HEK293 (cell line): Measurements from ENCODE around the gene NUAK1.

Source experiments
- ATF2 ChIP-seq: fragments of 450-650 bp; formaldehyde crosslinking; IDR thresholded peaks from 2 replicates; pipeline ENCODE4 v1.5.1; 2016; ENCODE audit warnings: missing biosample characterization, missing genetic modification characterization, low read depth
- KLF16 ChIP-seq: fragments of 450-650 bp; formaldehyde crosslinking; IDR thresholded peaks from 2 replicates; pipeline ENCODE4 v1.5.1; 2017; ENCODE audit warnings: missing biosample characterization, missing genetic modification characterization
- MYNN ChIP-seq: fragments of 450-650 bp; formaldehyde crosslinking; IDR thresholded peaks from 2 replicates; pipeline ENCODE4 v1.5.1; 2016; ENCODE audit warnings: missing biosample characterization, missing genetic modification characterization, borderline replicate concordance
- MZF1 ChIP-seq: fragments of 450-650 bp; formaldehyde crosslinking; IDR thresholded peaks from 2 replicates; pipeline ENCODE4 v1.5.1; 2017; ENCODE audit warnings: missing biosample characterization, missing genetic modification characterization, borderline replicate concordance
- OVOL3 ChIP-seq: fragments of 450-650 bp; formaldehyde crosslinking; IDR thresholded peaks from 2 replicates; pipeline ENCODE4 v1.5.1; 2016; ENCODE audit warnings: missing biosample characterization, missing genetic modification characterization
- PRDM4 ChIP-seq: fragments of 450-650 bp; formaldehyde crosslinking; IDR thresholded peaks from 2 replicates; pipeline ENCODE4 v1.5.1; 2017; ENCODE audit warnings: missing biosample characterization, missing genetic modification characterization
- SP7 ChIP-seq: fragments of 450-650 bp; formaldehyde crosslinking; IDR thresholded peaks from 2 replicates; pipeline ENCODE4 v1.5.1; 2016; ENCODE audit warnings: missing biosample characterization, missing genetic modification characterization
- WT1 ChIP-seq: fragments of 450-650 bp; formaldehyde crosslinking; IDR thresholded peaks from 2 replicates; pipeline ENCODE4 v1.5.1; 2016; ENCODE audit warnings: missing biosample characterization, missing genetic modification characterization
- ZBTB6 ChIP-seq: fragments of 450-650 bp; formaldehyde crosslinking; IDR thresholded peaks from 2 replicates; pipeline ENCODE4 v1.5.1; 2017; ENCODE audit warnings: missing biosample characterization, missing genetic modification characterization
- ZNF10 ChIP-seq: fragments of 450-650 bp; formaldehyde crosslinking; IDR thresholded peaks from 2 replicates; pipeline ENCODE4 v1.5.1; 2017; ENCODE audit warnings: missing biosample characterization, missing genetic modification characterization
- ZNF114 ChIP-seq: fragments of 450-650 bp; formaldehyde crosslinking; IDR thresholded peaks from 2 replicates; pipeline ENCODE4 v1.5.0; 2017; ENCODE audit warnings: missing biosample characterization, missing genetic modification characterization
- ZNF23 ChIP-seq: fragments of 450-650 bp; formaldehyde crosslinking; IDR thresholded peaks from 2 replicates; pipeline ENCODE4 v1.5.1; 2016; ENCODE audit warnings: missing biosample characterization, missing genetic modification characterization, borderline replicate concordance
- ZNF335 ChIP-seq: fragments of 450-650 bp; formaldehyde crosslinking; conservative IDR thresholded peaks from 2 replicates; pipeline ENCODE4 v1.5.1; 2016; ENCODE audit warnings: missing biosample characterization, missing genetic modification characterization
- ZNF366 ChIP-seq: fragments of 450-650 bp; formaldehyde crosslinking; conservative IDR thresholded peaks from 2 replicates; pipeline ENCODE4 v1.5.1; 2016; ENCODE audit warnings: missing biosample characterization, missing genetic modification characterization
- ZNF416 ChIP-seq: fragments of 450-650 bp; formaldehyde crosslinking; IDR thresholded peaks from 2 replicates; pipeline ENCODE4 v1.5.1; 2016; ENCODE audit warnings: missing biosample characterization, missing genetic modification characterization
- ZNF555 ChIP-seq: fragments of 450-650 bp; formaldehyde crosslinking; conservative IDR thresholded peaks from 2 replicates; pipeline ENCODE4 v1.5.1; 2017; ENCODE audit warnings: missing biosample characterization, mild to moderate bottlenecking, missing genetic modification characterization, inconsistent platforms
- ZNF621 ChIP-seq: fragments of 450-650 bp; formaldehyde crosslinking; IDR thresholded peaks from 2 replicates; pipeline ENCODE4 v1.5.1; 2017; ENCODE audit warnings: missing biosample characterization, missing genetic modification characterization
- ZNF654 ChIP-seq: fragments of 450-650 bp; formaldehyde crosslinking; IDR thresholded peaks from 2 replicates; pipeline ENCODE4 v1.5.1; 2016; ENCODE audit warnings: low read depth, missing biosample characterization, missing genetic modification characterization
- ZNF664 ChIP-seq: fragments of 450-650 bp; formaldehyde crosslinking; IDR thresholded peaks from 2 replicates; pipeline ENCODE4 v1.5.1; 2016; ENCODE audit warnings: missing biosample characterization, missing genetic modification characterization
- ZNF692 ChIP-seq: fragments of 450-650 bp; formaldehyde crosslinking; IDR thresholded peaks from 2 replicates; pipeline ENCODE4 v1.5.1; 2016; ENCODE audit warnings: missing biosample characterization, missing genetic modification characterization
- ZSCAN18 ChIP-seq: fragments of 450-650 bp; formaldehyde crosslinking; IDR thresholded peaks from 2 replicates; pipeline ENCODE4 v1.5.1; 2016; ENCODE audit warnings: missing biosample characterization, missing genetic modification characterization
- TF ChIP-seq, protein P1 (sequence below): fragments of 450-650 bp; formaldehyde crosslinking; IDR thresholded peaks from 2 replicates; pipeline ENCODE4 v1.5.1; 2017; ENCODE audit warnings: missing biosample characterization, missing genetic modification characterization
- TF ChIP-seq, protein P2 (sequence below): sonication (generic); formaldehyde crosslinking; IDR thresholded peaks from 2 replicates; pipeline ENCODE4 v1.8.1; 2022; ENCODE audit warnings: mild to moderate bottlenecking, moderate library complexity, missing genetic modification reagents
- TF ChIP-seq, protein P3 (sequence below): fragments of 450-650 bp; formaldehyde crosslinking; IDR thresholded peaks from 2 replicates; pipeline ENCODE4 v1.5.1; 2016; ENCODE audit warnings: missing biosample characterization, missing genetic modification characterization

The NUAK1 gene

DNA sequence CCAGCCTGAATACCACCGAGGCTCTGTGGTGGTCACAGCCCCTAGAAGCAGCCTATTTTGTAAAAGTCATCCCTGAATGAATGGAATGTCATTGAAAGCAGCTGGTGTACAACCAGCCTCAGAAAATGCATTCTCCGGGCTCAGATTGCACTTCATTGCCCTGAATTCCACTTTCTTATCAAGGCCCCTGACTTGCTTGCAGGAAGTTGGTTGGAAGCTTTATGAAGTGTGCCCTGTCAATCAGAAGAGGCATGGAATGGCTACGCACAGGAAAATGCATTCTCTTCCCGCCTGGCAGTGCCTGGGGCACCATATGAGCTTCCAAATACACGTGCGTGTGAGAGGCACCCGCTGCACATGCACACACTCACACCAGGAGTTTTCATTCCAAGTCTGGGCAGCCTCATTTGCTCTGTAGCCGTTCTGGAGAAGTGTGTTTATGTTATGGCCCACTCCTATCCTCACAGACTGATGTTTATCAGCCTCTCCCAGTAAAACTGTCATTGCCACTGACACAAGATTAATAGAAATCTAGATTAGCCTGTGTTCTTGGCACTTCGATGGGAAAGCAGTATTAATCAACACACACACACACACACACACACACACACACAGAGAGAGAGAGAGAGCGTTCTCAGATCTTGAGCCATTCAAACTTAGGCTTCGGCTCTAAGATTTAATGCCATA lies 63.9 kb downstream of the NUAK1 start (continued):
- TF ChIP-seq, protein P1, sequence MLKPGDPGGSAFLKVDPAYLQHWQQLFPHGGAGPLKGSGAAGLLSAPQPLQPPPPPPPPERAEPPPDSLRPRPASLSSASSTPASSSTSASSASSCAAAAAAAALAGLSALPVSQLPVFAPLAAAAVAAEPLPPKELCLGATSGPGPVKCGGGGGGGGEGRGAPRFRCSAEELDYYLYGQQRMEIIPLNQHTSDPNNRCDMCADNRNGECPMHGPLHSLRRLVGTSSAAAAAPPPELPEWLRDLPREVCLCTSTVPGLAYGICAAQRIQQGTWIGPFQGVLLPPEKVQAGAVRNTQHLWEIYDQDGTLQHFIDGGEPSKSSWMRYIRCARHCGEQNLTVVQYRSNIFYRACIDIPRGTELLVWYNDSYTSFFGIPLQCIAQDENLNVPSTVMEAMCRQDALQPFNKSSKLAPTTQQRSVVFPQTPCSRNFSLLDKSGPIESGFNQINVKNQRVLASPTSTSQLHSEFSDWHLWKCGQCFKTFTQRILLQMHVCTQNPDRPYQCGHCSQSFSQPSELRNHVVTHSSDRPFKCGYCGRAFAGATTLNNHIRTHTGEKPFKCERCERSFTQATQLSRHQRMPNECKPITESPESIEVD (tag by site-specific recombination): peak; percentile 91
- peak; percentile 96 for TF ChIP-seq OVOL3 (tag by site-specific recombination)
- peak; percentile 61 for TF ChIP-seq ATF2 (tag by site-specific recombination)
- no peak for TF ChIP-seq ZNF23 (tag by site-specific recombination)
- TF ChIP-seq ZNF10 (tag by site-specific recombination): peak; percentile 30; the same call in 1 of the 2 replicates
- peak; percentile 94 for TF ChIP-seq ZNF335 (tag by site-specific recombination)
- peak; percentile 94 for TF ChIP-seq KLF16 (tag by site-specific recombination)
- TF ChIP-seq, protein P2, sequence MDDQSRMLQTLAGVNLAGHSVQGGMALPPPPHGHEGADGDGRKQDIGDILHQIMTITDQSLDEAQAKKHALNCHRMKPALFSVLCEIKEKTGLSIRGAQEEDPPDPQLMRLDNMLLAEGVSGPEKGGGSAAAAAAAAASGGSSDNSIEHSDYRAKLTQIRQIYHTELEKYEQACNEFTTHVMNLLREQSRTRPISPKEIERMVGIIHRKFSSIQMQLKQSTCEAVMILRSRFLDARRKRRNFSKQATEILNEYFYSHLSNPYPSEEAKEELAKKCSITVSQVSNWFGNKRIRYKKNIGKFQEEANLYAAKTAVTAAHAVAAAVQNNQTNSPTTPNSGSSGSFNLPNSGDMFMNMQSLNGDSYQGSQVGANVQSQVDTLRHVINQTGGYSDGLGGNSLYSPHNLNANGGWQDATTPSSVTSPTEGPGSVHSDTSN (CRISPR knock-in tag): 0 out of 2 replicates have a peak, but pooled peaks have one; percentile 33
- TF ChIP-seq MZF1 (tag by site-specific recombination): peak; percentile 68
- peak; percentile 85 for TF ChIP-seq ZNF366 (tag by site-specific recombination)
- peak; percentile 95 for TF ChIP-seq ZNF692
- peak; percentile 99 for TF ChIP-seq ZSCAN18
- TF ChIP-seq, protein P3, sequence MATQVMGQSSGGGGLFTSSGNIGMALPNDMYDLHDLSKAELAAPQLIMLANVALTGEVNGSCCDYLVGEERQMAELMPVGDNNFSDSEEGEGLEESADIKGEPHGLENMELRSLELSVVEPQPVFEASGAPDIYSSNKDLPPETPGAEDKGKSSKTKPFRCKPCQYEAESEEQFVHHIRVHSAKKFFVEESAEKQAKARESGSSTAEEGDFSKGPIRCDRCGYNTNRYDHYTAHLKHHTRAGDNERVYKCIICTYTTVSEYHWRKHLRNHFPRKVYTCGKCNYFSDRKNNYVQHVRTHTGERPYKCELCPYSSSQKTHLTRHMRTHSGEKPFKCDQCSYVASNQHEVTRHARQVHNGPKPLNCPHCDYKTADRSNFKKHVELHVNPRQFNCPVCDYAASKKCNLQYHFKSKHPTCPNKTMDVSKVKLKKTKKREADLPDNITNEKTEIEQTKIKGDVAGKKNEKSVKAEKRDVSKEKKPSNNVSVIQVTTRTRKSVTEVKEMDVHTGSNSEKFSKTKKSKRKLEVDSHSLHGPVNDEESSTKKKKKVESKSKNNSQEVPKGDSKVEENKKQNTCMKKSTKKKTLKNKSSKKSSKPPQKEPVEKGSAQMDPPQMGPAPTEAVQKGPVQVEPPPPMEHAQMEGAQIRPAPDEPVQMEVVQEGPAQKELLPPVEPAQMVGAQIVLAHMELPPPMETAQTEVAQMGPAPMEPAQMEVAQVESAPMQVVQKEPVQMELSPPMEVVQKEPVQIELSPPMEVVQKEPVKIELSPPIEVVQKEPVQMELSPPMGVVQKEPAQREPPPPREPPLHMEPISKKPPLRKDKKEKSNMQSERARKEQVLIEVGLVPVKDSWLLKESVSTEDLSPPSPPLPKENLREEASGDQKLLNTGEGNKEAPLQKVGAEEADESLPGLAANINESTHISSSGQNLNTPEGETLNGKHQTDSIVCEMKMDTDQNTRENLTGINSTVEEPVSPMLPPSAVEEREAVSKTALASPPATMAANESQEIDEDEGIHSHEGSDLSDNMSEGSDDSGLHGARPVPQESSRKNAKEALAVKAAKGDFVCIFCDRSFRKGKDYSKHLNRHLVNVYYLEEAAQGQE (tag by site-specific recombination): 0 out of 2 replicates have a peak, but pooled peaks have one; percentile 48
- TF ChIP-seq PRDM4 (tag by site-specific recombination): peak; percentile 98
- TF ChIP-seq ZNF664 (tag by site-specific recombination): peak; percentile 82
- peak; percentile 88 for TF ChIP-seq WT1 (tag by site-specific recombination)
- TF ChIP-seq MYNN (tag by site-specific recombination): 0 out of 2 replicates have a peak, but pooled peaks have one; percentile 37
- peak; percentile 77 for TF ChIP-seq ZBTB6 (tag by site-specific recombination)
- no peak for TF ChIP-seq ZNF621 (tag by site-specific recombination)
- TF ChIP-seq ZNF654: no peak
- no peak for TF ChIP-seq ZNF555
- TF ChIP-seq ZNF114 (tag by site-specific recombination): no peak
- peak; percentile 98 for TF ChIP-seq SP7 (tag by site-specific recombination)
- no peak for TF ChIP-seq ZNF416 (tag by site-specific recombination)
